ENCODE measurements around the gene TICAM2.

- no peak for TF ChIP-seq CTCF (IDR thresholded peaks at IDR 0.05)
- TF ChIP-seq POLR2A (IDR thresholded peaks at IDR 0.05; ENCODE audit: low read length), result no peak
Observed at GRCh38 chr5:115611873-115612272, 9.6 kb upstream of the TICAM2 start.

All from A549 (cell line).